Measurements from ENCODE around the gene MAN2A1.

DNA sequence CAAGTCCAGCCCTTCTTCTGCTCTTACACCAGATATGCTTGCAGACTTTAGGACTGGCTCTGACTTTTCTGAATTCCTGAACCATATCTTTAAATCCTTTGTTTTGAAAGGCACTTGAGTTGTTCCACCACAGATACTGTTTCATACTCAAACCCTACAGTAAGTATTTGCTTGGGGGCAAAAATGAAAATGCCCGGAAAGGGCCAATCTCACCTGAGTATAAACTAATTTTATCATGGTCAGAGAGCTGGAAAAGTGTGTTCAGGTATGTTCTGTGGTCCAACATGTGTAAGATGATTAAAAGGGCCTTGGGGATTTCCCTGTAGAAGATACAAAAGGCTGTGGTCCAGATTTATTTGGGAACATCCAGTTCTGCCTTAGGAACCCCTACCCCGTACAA is 225.2 kb downstream of the MAN2A1 start:
- TF ChIP-seq, protein P1, sequence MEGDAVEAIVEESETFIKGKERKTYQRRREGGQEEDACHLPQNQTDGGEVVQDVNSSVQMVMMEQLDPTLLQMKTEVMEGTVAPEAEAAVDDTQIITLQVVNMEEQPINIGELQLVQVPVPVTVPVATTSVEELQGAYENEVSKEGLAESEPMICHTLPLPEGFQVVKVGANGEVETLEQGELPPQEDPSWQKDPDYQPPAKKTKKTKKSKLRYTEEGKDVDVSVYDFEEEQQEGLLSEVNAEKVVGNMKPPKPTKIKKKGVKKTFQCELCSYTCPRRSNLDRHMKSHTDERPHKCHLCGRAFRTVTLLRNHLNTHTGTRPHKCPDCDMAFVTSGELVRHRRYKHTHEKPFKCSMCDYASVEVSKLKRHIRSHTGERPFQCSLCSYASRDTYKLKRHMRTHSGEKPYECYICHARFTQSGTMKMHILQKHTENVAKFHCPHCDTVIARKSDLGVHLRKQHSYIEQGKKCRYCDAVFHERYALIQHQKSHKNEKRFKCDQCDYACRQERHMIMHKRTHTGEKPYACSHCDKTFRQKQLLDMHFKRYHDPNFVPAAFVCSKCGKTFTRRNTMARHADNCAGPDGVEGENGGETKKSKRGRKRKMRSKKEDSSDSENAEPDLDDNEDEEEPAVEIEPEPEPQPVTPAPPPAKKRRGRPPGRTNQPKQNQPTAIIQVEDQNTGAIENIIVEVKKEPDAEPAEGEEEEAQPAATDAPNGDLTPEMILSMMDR (optimal IDR thresholded peaks at IDR 0.05 in 1 of 3, IDR thresholded peaks at IDR 0.05 in 1 of 3, conservative IDR thresholded peaks at IDR 0.05 in 1 of 3; ENCODE audit: extremely low read depth in 1 of 3, insufficient read depth in 2 of 3, low read length in 3 of 3) = no peak
- TF ChIP-seq EZH2 (IDR thresholded peaks at IDR 0.05; ENCODE audit: low read length) = no peak

Data from keratinocyte (primary cell).